ENCODE data around the gene AGAP1.

The AGAP1 gene

DNA sequence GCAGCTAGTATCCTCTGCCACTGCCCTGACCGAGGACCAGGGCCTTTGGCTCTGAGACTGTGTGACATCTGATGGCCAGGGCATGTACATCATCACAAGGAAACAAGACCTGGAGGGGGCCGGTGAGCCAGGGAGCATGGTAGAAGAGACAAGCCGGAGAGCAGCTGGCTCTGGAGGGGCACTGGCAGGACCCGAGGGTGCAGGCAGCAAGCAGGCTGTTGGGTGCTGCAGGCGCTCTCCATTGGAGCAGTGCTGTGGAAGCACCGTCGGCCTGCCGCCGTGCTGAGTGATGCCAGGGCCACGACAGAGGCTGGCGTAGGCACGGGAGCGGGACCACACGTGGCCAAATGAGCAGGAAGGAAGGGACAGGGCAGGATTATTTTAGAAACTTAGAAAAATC, 339.1 kb downstream of the AGAP1 start:
- in situ Hi-C loops (cut with MboI; ENCODE audit: low sequenced_read_pairs) = no loop called here

DNA sequence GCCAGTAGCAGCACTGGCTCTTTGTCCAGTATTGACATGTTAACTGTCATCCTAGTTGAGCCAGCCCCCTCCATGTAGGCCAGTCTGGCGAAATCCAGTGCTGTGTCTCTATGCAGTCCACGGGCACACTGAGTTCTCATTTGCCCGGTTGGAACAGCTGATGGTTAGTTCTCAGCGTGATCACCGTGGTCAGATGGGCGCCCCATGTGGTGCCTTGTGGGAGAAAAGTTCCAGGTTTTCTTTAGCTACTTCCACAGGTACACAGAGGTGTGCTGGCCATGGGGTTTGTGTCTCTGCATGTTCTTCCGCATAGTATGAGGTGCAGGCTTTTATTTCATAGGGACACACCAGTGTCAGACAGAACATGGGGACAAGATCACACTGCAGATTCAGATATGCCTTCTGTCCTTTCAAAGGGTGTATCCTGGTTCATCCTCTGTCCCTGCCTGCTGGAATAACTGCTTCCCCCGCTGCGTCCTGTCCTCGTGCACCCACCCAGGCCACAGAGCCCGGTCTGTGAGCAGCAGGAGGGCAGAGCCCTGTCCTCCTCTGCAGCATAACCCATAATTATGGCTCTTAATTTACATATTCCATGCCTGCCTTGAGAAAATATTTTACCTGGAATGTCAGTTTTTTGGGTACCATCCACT, 340.3 kb downstream of the AGAP1 start:
- in situ Hi-C loops (cut with MboI; ENCODE audit: low sequenced_read_pairs) = no loop called here

DNA sequence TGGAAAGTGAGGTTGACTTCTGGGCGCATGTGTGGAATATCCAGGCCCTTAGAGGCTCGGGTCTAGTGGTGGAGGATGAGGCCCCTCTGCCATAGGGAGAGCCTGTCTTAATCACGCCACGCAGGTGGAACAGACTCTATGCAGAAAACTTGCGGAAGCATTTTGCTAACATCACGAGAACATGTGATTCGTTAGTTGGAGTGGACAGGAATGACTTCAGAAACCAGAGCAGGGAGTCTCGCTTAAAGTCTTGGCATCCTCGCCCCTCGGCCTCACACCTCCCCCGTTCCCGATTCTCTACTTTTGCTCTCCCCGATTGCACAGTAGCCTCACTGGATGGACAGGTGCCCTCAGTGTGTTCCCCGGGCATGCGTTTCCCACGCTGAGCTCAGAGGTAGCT, 340.9 kb downstream of the AGAP1 start:
- in situ Hi-C loops (cut with MboI; ENCODE audit: low sequenced_read_pairs) = no loop called here

DNA sequence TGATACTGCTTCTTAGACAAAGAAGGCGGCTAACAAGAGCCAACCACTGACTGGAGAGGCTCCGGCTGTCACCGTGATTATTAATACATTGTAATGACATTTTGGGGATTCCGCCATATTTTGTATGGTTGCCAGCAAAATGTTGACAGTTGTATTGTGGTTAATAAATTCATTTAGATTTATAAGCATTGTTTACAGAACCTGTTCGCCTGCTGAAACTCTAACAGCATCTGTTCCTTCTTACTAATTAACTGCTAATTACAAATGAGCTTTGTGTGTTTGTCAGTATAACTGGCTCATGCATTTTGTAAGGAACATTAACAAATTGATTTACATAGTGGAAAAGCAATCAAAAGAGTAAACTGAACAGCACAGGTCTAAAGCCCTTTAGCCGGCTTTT, 342.0 kb downstream of the AGAP1 start:
- in situ Hi-C loops (cut with MboI; ENCODE audit: low sequenced_read_pairs) = no loop called here

DNA sequence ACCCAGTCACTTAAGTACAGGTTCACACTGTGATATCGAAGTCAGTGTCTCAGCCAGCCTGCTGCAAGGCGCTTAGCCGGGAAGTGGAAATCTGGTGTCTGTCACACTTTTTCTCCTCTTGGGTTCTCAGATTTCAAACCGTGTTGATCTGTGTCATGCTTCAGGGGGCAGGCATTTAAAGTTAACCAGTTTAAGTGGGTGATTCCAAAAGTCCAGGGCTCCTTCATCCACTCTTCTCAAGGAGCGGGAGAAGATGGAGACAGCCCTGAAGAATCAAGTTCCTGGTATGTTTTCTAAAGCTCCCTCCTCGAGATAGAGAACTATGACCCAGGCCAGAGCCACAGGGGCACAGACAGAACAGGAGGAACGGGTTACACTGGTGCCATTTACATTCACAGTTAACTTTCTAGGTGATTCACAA, 342.7 kb downstream of the AGAP1 start:
- in situ Hi-C loops (cut with MboI; ENCODE audit: low sequenced_read_pairs) = no loop called here

DNA sequence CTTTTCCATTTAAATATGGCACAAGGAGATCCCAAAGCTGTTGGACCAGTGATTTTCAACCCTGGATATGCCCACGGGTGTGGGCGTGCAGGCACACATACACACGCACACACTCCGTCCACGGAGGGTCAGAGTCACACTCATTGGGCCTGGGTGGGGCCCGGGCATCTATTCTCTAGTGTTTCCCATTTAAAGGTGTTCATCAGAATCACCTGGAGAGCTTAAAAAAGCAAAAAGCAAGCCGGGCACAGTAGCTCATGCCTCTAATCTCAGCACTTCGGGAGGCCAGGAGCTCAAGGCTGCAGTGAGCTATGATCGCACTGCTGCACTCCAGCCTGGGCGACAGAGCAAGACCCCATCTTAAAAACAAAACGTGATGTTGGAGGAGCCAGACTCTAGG, 345.4 kb downstream of the AGAP1 start:
- in situ Hi-C loops (cut with MboI; ENCODE audit: low sequenced_read_pairs) = no loop called here

DNA sequence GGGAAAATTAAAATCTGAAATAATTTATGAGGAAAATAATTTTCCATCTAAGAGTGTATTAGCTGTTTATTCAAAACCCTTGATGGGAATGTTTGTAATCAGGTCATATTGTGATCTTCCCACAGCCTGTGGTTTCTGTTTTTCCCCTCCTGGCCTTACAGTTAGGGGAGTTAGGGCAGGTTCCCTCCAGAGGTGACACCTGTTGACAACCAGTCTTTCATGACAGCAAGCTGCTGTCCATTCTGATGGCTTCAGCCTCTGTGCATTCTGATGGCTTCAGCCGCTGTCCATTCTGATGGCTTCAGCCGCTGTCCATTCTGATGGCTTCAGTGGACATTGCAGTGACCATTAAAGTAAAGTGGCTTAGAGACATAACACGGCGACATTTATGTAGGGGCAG, 346.1 kb downstream of the AGAP1 start:
- in situ Hi-C loops (cut with MboI; ENCODE audit: low sequenced_read_pairs) = no loop called here

DNA sequence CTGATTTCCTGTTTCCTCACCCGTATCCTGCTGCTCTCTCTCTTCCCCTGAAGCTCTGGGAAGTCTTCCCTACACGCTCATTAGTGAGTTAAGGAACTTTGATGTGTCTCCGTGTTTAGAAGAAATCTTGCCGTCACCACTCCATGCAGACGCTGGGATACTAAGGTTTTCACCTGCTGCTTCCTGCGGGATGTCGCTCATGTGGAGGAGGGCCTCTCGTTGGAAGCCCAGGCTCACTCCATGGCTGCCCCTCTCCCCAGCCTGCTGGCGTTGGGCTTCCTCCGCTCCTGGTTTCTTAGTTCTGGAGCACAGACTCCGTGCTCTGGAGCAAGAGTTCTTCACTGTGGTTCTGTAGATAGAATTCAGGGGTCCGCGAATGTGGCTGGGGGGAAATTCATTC, 348.0 kb downstream of the AGAP1 start:
- in situ Hi-C loops (cut with MboI; ENCODE audit: low sequenced_read_pairs) = no loop called here

DNA sequence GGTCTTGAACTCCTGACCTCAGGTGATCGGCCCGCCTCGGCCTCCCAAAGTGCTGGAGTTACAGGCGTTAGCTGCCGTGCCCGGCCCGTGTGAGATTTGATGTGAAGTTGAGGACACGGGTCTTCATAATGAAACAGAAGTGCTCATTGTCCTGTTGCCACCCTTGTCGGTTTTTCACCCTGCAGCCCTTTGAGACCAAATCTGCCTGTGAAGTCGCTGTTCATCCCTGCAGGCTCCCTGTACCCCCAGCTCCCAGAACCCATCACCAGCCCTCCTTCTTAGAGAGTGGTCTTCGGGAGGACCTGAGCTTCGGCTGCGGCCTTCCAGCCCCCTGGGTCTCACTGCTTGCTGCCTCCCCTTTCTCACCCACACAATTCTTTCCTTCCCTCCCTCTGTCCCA, 349.1 kb downstream of the AGAP1 start:
- in situ Hi-C loops (cut with MboI; ENCODE audit: low sequenced_read_pairs) = no loop called here

DNA sequence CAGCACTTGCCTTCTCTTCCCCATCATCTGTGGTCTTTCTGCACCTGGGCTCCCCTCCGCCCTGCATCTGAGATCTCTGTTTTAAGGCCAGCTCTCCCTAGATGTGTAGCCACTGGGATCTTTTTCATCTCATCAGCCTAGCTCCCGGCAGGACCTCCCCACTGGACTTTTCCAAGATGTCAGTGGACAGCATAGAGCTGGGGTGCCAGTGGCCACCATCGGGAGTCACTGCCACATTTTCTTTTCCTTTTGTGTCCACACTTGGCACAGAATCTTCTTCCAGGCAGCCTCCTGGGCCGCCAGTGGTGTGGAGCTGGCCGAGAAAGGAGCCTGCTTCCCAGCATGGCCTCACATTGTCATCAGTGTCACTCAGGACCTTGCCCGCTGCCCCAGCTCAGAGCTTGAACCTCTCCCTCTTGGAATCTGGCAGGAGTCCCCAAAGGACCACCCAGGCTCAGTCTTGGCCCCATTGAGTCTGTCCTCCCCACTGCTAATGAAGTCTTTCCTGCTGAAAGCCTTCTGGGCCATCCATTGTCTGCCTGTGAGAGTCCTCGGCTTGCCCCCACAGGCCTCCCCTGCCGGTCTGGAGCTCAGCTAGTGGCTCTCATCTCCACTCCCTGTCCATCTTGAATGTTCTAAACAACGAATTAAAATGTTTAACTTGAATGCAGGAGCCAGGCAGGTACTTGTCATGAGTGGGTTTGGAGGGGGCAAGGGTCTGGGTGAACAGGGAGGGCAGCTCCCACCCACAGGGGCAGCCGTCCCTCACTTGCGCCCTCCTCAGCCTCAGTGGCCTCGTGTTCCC, 349.9 kb downstream of the AGAP1 start:
- in situ Hi-C loops (cut with MboI; ENCODE audit: low sequenced_read_pairs) = no loop called here

DNA sequence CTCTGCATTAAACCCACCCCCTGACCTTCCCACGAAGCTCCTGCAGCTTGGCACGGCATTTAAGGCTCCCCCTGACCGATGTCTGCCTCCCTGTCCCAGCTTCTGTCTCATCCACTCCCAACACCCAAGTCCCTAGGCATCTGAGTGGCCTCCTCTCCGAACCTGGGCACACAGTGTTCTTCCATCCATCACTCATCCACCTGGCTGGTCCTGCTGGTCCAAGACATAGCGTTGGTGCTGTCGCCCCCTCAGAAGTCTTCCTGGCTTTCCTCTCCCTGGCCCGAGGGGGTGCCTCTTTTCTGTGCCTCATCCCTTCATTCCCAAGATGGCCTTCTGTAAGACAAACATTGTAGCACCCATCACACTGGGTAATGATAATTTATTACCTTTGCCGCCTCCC, 350.7 kb downstream of the AGAP1 start:
- in situ Hi-C loops (cut with MboI; ENCODE audit: low sequenced_read_pairs) = no loop called here

DNA sequence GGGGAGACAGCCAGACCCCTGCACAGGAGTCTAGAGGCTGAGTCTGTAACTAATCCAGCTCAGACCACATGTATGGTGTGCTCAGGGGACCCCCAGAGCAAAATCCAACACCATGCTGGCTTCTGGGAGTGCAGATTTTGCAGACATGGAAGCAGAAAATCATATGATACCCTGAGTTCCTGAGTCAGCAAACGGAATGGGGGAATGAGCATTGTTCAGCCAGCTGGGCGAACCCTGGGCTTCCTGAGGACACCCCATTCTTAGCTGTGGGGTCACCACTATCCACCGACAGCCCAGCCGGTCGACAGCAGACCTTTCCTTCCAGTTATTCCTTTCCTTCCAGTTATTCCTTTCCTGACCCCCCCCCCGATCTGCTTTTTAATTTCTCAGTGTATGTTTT, 351.4 kb downstream of the AGAP1 start:
- in situ Hi-C loops (cut with MboI; ENCODE audit: low sequenced_read_pairs) = no loop called here

DNA sequence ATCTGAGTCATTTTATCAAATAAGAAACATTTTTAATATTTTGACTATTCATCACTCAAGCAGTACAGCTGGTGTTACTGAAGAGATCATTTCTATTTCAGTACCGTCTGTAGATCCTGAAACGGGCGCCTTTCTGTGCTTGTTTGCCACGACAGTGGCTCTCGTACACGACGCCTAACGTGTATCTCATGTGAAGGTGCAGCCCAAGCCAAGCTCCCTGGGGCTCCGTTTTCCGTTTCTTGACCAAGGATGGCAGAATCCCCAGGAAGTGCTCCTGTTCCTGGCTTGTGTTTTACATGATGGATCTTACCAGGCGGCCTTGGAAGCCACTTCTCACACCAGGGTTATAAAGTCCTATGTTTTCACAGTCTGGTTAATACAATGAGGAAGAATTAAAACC, 353.7 kb downstream of the AGAP1 start:
- in situ Hi-C loops (cut with MboI; ENCODE audit: low sequenced_read_pairs) = no loop called here

DNA sequence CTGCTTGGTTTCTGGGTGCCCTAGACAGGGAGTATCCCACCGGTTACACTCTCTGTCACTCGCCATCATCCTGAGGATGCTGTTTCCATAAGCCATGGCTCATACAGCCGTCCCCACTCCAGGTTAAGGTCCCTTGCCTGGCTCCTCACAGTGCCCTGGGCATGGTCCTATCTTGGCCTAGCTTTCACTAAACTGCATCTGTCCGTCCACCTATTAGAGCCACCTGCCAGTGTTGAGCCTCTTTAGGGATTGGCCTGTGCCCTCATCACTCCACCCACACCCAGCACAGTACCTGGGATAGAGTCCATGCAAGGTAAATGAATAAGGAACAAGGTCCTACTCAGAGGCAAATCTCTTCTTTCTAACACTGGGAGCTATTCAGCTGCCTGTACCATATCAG, 354.2 kb downstream of the AGAP1 start:
- in situ Hi-C loops (cut with MboI; ENCODE audit: low sequenced_read_pairs) = no loop called here

DNA sequence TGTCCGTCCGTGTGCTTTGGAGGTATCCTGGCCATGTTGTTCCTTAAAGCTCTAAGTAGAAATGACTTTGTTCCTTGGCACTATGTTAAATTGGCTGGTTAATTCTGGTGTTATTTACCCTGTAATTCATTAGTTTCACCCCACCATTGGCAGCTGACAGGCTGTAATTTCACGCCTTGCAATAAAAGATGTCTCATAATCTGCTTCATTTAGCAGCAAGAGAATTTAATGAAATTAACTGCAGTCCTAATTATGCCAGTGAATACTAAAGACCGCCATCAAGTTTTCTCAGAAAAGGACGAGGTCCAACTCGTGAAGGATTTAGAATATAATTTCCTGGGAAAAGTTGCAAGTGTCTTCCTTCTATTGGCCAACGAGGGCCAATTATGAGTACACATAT, 355.1 kb downstream of the AGAP1 start:
- in situ Hi-C loops (cut with MboI; ENCODE audit: low sequenced_read_pairs) = no loop called here

DNA sequence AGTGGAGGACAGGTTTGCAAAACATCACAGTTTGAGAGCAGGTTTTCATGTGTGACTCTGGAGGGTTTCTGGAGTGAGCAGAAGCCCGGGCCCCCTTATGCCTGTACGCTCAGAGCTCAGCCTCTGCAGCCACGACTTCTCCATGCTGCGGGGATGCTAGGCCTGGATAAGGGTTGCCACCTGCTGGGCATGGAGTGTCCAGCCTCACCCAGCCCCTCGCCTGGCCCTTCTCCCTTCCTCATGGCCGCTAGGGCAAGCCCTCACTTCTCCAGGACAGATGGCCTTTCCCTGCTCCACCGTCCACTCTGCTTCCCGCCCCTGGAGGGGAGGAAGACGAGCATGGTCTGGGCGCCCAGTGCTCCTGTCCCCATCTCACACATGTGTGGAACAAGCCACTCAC, 355.6 kb downstream of the AGAP1 start:
- in situ Hi-C loops (cut with MboI; ENCODE audit: low sequenced_read_pairs) = no loop called here

DNA sequence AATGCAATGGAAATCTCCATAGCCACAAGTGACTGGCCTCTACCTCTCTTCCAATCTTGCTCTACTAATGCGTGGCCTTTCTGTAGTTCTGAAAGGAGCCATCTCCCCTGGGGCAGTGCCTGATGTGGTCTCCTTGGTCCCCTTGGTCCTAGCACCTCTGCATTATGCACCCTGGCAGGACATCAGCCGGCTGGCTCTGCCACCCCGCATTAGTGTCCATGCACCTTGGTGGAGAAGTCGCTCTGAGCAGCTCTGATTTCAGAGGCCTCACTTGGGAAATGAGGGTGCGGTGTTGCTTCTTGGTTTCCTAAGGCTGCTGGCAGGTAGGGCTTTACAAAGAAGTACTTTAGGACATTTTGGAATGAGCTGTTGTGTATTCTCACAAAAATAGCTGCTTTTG, 356.4 kb downstream of the AGAP1 start:
- in situ Hi-C loops (cut with MboI; ENCODE audit: low sequenced_read_pairs) = no loop called here

DNA sequence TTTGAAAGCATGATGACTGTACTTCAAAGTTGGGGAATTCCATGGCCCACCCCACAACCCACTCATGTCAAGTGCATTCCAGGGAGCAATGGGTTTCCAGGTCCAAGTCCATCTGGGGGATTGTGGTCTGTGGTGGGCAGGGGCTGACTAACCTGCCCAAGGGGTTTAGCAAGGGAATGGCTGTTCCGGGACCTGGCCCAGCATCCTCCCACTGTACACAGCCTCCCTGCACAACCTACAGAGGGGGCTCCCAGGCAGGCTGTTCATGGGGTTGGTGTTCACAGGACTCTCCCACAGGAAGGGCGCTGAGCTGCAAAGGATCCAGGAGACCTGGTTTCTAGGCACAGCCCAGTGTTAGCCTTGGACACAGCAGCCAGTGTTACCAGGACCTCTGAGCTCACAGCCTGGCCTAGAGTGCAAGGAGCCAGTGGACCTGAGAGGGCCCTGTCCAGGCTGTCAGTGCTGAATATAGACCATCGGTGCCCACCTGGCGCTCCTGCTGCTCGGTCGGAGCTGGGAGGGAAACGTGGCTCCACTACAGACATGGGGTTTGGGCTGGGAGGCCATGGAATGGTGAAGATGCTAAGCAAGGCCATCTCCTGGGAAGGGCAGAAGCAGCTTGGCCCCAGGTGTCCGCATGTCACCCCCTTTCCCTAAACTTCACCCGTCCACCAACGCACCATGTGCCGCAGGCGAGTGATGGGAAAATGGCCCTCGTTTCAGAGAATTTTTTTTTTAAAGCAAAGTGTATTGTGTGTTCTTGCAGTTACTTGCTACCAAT, 357.1 kb downstream of the AGAP1 start:
- in situ Hi-C loops (cut with MboI; ENCODE audit: low sequenced_read_pairs) = no loop called here

DNA sequence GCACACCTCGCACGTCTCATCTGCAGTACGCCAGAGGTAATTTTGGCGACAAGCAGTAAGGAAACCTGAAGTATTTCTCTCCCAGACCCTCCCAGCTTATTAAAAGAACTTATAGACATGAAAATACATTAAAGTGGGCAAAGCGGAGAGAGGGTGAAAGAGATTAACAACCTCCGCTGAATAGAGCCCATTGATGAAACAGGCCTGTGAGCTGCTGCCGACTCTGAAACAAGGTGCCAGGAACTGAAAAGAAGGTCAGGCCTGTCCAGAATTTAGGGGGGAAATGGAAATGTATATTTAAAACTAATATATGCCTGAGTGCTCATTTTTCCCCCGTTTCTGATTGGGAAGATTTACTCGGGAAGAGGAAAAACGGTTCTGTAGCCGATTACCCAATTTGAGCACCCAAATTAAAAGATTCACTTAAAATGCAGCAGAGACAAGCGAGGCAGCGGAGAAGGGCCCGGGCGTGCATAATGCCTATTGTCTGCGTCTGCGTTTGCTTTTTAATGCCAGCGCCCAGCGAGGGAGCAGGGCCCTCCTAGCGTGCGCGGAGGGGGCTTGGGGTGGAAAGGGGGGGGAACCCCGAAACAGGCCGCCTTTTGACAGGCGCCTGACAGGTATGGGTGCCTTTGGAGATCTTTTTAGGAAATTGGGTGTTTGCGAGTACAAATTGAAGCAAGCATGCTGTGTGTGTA, 358.1 kb downstream of the AGAP1 start:
- in situ Hi-C loops (cut with MboI; ENCODE audit: low sequenced_read_pairs) = no loop called here

DNA sequence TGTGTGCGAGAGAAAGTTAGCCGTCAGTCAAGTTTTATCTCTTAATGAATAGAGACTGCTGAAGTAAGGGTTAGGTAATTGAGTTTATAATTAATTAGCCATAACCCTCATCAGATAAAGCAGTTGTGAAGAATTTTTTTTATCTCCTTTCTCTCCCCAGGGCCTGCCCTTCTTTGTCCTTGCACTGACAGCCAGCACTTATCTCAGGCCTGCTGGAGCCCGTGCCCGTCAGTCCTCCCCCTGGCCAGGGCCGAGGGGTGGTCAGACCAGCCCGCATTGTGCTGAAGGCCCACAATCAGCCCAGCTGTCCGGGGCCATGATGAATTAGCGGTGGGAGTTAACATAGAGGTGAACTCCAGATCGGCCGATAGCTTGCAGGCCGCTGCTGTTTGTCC, 358.7 kb downstream of the AGAP1 start:
- in situ Hi-C loops (cut with MboI; ENCODE audit: low sequenced_read_pairs) = no loop called here

DNA sequence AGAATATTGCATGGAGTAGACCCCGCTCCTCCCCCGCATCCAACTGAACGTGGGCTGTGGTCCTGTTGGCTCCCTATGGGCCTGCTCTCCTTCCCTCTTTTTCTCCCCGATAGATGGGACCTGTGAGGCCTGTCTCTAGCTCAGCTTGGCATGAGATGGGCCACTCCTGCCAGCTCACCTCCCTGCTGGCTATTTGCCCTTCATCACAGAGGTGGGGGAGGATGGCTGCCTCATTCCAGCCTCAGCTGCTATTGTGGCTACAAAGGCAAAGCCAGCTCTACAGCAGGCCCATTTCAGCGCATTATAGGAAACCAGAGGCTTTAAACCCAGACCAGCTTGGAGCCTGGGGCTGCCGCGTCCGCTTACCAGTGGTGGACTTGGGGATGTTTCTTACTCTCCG, 360.4 kb downstream of the AGAP1 start:
- in situ Hi-C loops (cut with MboI; ENCODE audit: low sequenced_read_pairs) = no loop called here
